Lung (tissue), 12 donors: ENCODE results near the gene PLEKHN1. TPM values are rescaled to one million over a fixed set of nuclear protein-coding genes. Genes with fewer than 3 reads are reported as not detected.

Experiments
- ATAC-seq: fragments of 200-7000 bp; cut with Tn5 transposase; one replicate; pipeline ENCODE4 v1.9.1; 2020; ENCODE audit warnings: moderate number of reproducible peaks; ENCODE audit not compliant: insufficient read depth, low FRiP score
- DNase-seq, 3 donors: peaks; one replicate each; pipeline ENCODE4 v3.0.0-alpha.2; 2013 to 2017
- H3K27ac ChIP-seq, 2 donors: one replicate each; pipeline ENCODE4 v1.5.1; 2013; ENCODE audit warnings: mild to moderate bottlenecking in 2 of 2, moderate library complexity in 2 of 2, control low read depth in 1 of 2, inconsistent platforms in 1 of 2, low read depth in 1 of 2, low read length in 1 of 2
- H3K27me3 ChIP-seq, 3 donors: one replicate each; pipeline ENCODE4 v1.5.1; 2013; ENCODE audit warnings: low read length in 2 of 3; ENCODE audit not compliant: control insufficient read depth in 3 of 3, insufficient read depth in 3 of 3
- H3K36me3 ChIP-seq, 4 donors: one replicate each; pipeline ENCODE4 v1.5.1; 2013; ENCODE audit warnings: low read length in 4 of 4, mild to moderate bottlenecking in 1 of 4, moderate library complexity in 1 of 4; ENCODE audit not compliant: control insufficient read depth in 4 of 4, insufficient read depth in 4 of 4
- H3K4me1 ChIP-seq, 5 donors: one replicate each; pipeline ENCODE4 v1.5.1; 2013; ENCODE audit warnings: low read length in 5 of 5, mild to moderate bottlenecking in 2 of 5, moderate library complexity in 1 of 5; ENCODE audit not compliant: control insufficient read depth in 5 of 5, insufficient read depth in 5 of 5
- H3K4me3 ChIP-seq: one replicate; pipeline ENCODE4 v1.5.1; 2013; ENCODE audit warnings: mild to moderate bottlenecking, control low read depth, moderate library complexity
- H3K9ac ChIP-seq, 2 donors: one replicate each; pipeline ENCODE4 v1.5.1; 2013; ENCODE audit warnings: low read length in 2 of 2, control low read depth in 1 of 2; ENCODE audit not compliant: insufficient read depth in 1 of 2
- H3K9me3 ChIP-seq, 4 donors: one replicate each; pipeline ENCODE4 v1.5.1; 2013; ENCODE audit warnings: low read length in 3 of 4, mild to moderate bottlenecking in 1 of 4, moderate library complexity in 1 of 4; ENCODE audit not compliant: control insufficient read depth in 4 of 4, insufficient read depth in 3 of 4
- CTCF ChIP-seq: IDR thresholded peaks from 2 replicates; pipeline ENCODE4 v1.5.1; 2012; ENCODE audit warnings: mild to moderate bottlenecking; ENCODE audit errors: control extremely low read depth, extremely low read depth
- WGBS, 2 donors: extraction: QIAGEN DNeasy Blood & Tissue Kit; methylation state at CpG; one replicate each; pipeline ENCODE4 v1.1.7; 2013; 5-methylcytosine and 5-hydroxymethylcytosine counted together
- polyA plus RNA-seq, 2 donors: library from polyadenylated mRNA; stranded (reverse); fragments of 200-250 nt; gene quantifications; one replicate each; pipeline ENCODE4 v1.2.1, GENCODE V29; 2013
- total RNA-seq, 2 donors: library from RNA; depleted of rRNA in 1 of 2; stranded (reverse); fragments of >200 nt in 1 of 2; gene quantifications; one replicate each; pipeline ENCODE4 v1.2.1, GENCODE V29; 2014 to 2021
- donor health status: control.
- donor health status: control.
- donor health status: Bipolar disorder and iron deficiency.
- donor health status: healthy.
- donor health status: DM: yes; HTN: yes; CAD: no.

The PLEKHN1 gene
- total and polyA plus RNA-seq, 4 donors = 2.0 to 5.1 (median 2.4) TPM

GRCh38 chr1:982765-983436 is 16.6 kb downstream of the PLEKHN1 start:
- TF ChIP-seq CTCF = no peak
- Histone ChIP-seq H3K9ac (no peak overlapping the region), H3K4me1 (no peaks in the 10 kb centered on the region), H3K27me3 (peaks cover 4 to 26% (median 5%) of the 10 kb centered on the region in 3 donors), H3K27ac (peak overlapping the region in 1 of 2 donors; percentile 94), H3K4me3 (no peak overlapping the region), H3K36me3 (no peaks in the 10 kb centered on the region), H3K9me3 (peaks cover 0 to 2% (median 0%) of the 10 kb centered on the region in 4 donors)
- 77 to 82% methylated on average over 43 of the region's 43 CpGs for WGBS, 2 donors
- ATAC-seq = no peak
- no peak for DNase-seq

GRCh38 chr1:983798-984475 is 17.7 kb downstream of the PLEKHN1 start:
- Histone ChIP-seq H3K4me1 (no peaks in the 10 kb centered on the region), H3K9ac (no peak overlapping the region), H3K9me3 (peaks cover 0 to 2% (median 0%) of the 10 kb centered on the region in 4 donors), H3K36me3 (no peaks in the 10 kb centered on the region), H3K4me3 (no peak overlapping the region), H3K27me3 (peaks cover 4 to 26% (median 5%) of the 10 kb centered on the region in 3 donors), H3K27ac (no peak overlapping the region)
- WGBS, 2 donors = 17 to 18% methylated on average over 25 to 29 of the region's 29 CpGs
- TF ChIP-seq CTCF = peak; percentile 38
- DNase-seq = peak in 2 of 3 donors; percentile 24 to 63
- ATAC-seq = no peak

GRCh38 chr1:984476-984814 is 18.2 kb downstream of the PLEKHN1 start:
- Histone ChIP-seq H3K9me3 (peaks cover 0 to 2% (median 0%) of the 10 kb centered on the region in 4 donors), H3K36me3 (no peaks in the 10 kb centered on the region), H3K27ac (no peak overlapping the region), H3K27me3 (peaks cover 4 to 26% (median 5%) of the 10 kb centered on the region in 3 donors), H3K4me1 (no peaks in the 10 kb centered on the region), H3K9ac (no peak overlapping the region), H3K4me3 (no peak overlapping the region)
- ATAC-seq (no peak), DNase-seq (no peak)
- no peak for TF ChIP-seq CTCF
- WGBS, 2 donors = 60 to 66% methylated on average over 12 of the region's 12 CpGs
